Measurements from ENCODE around the gene FDX2. TPM values are rescaled to one million over a fixed set of nuclear protein-coding genes. Genes with fewer than 3 reads are reported as not detected.

Gene FDX2
- total RNA-seq, 2 experiments from 2014 or later: 8.1 to 14.3 TPM

DNA sequence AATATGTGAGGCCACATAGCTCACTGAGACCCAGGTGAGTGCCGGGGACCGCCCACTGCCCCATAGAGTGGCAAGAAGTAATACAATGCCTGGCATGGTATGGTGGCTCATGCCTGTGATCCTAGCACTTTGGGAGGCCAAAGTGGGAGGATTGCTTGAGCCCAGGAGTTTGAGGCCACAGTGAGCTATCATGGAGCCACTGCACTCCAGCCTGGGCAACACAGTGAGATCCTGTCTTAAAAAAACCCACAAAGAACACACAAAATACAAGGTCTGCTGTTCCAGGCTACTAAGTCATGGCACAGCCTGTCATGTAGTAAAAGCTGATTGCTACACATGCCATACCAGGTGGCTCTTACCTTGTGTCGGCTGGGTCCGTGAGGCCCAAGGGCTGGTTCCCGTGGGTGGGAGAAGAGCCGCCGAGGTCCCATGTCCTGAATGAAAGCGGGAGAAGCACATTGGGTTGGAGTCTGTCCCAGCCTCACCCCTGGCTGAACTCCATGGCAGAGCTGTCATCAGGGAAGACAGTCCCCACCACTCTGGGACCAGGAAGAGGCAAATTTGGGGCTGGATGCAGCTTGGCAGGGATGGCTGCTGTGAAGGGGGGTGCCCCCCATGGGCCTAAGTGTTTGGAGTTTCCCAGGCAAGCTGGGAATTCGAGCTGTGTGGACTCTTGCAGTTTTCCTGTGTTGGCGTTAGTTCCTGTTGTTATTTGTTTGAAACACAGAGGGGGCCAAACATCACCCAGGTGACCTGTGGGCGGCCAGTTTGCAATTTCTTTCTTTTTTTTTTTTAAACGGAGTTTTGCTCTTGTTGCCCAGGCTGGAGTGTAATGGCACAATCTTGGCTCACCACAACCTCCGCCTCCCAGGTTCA, 3.2 kb upstream of the FDX2 start:
- Mint-ChIP-seq H3K27me3 (no peaks in the 10 kb centered on the region), H3K4me1 (ENCODE audit: low read depth) (peaks cover 16% of the 10 kb centered on the region), H3K36me3 (ENCODE audit: low read depth) (peaks cover 38% of the 10 kb centered on the region), H3K9me3 (no peaks in the 10 kb centered on the region), H3K4me3 (no peak overlapping the region), H3K27ac (no peak overlapping the region)
- TF ChIP-seq, protein P1, sequence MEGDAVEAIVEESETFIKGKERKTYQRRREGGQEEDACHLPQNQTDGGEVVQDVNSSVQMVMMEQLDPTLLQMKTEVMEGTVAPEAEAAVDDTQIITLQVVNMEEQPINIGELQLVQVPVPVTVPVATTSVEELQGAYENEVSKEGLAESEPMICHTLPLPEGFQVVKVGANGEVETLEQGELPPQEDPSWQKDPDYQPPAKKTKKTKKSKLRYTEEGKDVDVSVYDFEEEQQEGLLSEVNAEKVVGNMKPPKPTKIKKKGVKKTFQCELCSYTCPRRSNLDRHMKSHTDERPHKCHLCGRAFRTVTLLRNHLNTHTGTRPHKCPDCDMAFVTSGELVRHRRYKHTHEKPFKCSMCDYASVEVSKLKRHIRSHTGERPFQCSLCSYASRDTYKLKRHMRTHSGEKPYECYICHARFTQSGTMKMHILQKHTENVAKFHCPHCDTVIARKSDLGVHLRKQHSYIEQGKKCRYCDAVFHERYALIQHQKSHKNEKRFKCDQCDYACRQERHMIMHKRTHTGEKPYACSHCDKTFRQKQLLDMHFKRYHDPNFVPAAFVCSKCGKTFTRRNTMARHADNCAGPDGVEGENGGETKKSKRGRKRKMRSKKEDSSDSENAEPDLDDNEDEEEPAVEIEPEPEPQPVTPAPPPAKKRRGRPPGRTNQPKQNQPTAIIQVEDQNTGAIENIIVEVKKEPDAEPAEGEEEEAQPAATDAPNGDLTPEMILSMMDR (IDR thresholded peaks at IDR 0.05): no peak
- ATAC-seq: no peak
- CTCF ChIA-PET: no interaction called here
- POLR2A ChIA-PET: interaction anchor here (0.7 to 5.8 kb wide), 5 partner anchors 8 to 27 kb away, joined by 3 to 25 read pairs (median 4); partner anchors contain the start of gene RAVER1
- intact Hi-C loops (cut with micrococcal nuclease): no loop called here
- no peak for DNase-seq

DNA sequence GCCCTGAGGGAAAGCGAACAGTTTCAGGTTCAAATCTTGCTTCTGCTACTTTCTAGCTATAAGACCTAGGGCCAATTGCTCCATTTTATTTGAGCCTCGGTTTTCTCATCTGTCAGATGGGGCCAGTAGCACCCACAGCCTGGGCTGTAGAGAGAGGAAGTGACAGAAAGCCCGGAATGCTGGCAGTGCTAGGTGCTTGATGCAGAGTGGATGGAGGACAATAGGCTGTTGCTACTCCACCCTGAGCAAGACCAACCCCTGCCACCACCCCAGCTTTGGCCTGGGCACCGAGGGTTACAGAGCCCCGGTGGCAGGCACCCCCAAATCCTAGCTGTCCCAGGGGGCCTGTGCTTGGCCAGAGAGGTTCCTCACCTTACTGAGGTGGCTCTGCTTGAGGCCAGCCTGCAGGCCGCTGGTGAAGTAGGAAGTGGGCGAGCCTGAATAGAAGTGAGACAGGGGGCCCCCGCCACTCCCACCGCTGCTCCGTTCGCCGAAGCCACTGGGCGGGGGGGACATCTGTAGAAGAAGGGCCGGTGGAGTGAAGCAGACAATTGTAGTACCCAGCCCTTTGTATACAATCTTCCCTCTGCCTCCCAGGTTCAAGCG, 2.1 kb upstream of the FDX2 start:
- Mint-ChIP-seq H3K27ac (no peak overlapping the region), H3K27me3 (no peaks in the 10 kb centered on the region), H3K9me3 (no peaks in the 10 kb centered on the region), H3K4me3 (no peak overlapping the region), H3K36me3 (ENCODE audit: low read depth) (peaks cover 34% of the 10 kb centered on the region), H3K4me1 (ENCODE audit: low read depth) (peaks cover 16% of the 10 kb centered on the region)
- CTCF ChIA-PET: no interaction called here
- TF ChIP-seq, protein P1 (IDR thresholded peaks at IDR 0.05): no peak
- POLR2A ChIA-PET: interaction anchor here (0.7 to 5.8 kb wide), 5 partner anchors 11 to 29 kb away, joined by 3 to 25 read pairs (median 6); partner anchors contain the start of gene RAVER1
- intact Hi-C loops (cut with micrococcal nuclease): no loop called here
- DNase-seq (no peak), ATAC-seq (no peak)

DNA sequence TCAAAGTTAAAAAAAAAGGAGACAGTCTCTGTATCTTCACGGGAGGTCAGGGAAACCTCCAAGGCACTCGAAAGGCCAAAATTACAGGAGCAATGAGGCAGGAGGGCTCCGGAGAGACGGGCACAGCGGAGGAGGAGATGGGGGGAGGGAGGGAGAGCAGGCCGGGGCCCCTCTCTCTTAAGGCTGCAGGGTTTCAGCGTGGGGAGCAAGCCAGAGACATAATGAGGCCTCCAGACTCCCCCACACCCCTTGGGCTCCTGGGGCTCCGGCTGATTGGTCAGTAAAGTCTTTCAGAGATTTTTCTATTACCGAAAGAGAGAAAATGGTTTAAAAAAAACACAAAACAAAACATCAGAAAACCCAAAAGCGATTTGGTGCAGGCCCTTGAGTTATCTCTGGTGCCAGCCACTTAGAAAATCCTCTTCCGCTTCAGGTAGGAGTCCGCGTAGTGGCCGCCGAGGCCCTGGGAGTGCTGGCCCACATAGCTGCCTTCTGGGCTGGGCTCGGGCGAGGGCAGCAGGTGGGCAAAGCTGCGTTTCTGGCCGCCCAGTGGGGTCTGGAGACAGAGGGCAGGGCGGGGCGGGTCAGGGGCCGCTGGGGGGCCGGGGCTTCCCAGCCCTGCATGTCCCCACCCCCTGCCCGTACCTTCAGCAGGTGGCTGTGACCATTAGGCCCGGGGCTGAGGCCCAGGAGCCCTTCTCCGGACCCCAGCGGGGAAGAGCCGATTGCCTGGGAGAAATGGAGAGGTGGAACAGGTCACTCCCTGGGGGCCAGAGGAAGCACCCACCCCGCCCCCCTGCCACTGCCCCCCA, 1.4 kb upstream of the FDX2 start:
- Mint-ChIP-seq H3K27ac (peak overlapping the region; percentile 49), H3K4me3 (no peak overlapping the region)
- ATAC-seq: no peak

DNA sequence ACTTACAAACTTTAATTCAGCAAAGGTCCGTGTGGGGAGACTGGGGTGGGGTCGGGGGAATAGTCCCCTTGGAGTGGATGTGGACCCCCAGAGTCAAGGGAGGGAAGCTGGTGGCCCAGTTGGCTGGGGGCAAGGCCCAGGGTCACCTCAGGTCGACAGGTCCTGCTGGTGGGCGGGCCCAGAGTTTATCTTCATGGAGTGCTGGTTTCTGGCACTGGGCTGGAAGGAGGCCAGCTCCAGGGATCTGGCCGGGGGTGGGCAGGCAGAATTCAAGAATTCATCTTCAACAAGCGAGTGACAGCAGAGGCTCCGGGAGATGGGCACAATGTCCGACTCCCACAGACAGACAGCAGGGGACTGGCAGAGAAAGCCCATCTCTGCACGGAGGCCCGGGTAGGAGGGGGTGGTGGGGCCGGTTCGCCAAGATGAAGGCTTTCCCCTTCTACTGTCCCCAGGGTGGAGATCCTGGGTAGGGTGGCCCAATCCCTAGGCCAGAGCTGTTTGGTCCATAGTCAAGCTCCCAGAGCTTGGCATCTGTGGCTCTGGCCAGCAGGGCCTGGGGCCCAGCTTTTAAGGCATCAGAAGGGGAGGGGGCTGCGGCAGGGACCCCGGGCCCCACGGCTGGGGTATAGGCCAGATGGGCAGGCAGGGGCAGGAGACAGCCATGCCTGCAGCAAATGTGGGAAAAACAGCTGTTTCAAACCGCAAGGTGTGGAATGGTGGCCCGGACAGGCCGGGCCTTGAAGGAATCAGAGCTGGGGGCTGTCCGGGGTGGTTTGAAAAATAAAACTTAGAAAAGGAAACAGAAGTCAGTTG, 622 bp upstream of the FDX2 start:
- intact Hi-C loops (cut with micrococcal nuclease): no loop called here
- Mint-ChIP-seq H3K36me3 (ENCODE audit: low read depth) (peaks cover 28% of the 10 kb centered on the region), H3K4me3 (peak overlapping the region; percentile 93), H3K27me3 (no peaks in the 10 kb centered on the region), H3K9me3 (no peaks in the 10 kb centered on the region), H3K27ac (peak overlapping the region; percentile 77), H3K4me1 (ENCODE audit: low read depth) (peaks cover 16% of the 10 kb centered on the region)
- TF ChIP-seq, protein P1 (IDR thresholded peaks at IDR 0.05): no peak
- POLR2A ChIA-PET: interaction anchor here (0.5 to 5.8 kb wide), 5 partner anchors 8 to 27 kb away, joined by 3 to 25 read pairs (median 8); partner anchors contain the start of genes ICAM5 and RAVER1
- CTCF ChIA-PET: no interaction called here
- ATAC-seq (peak; percentile 10), DNase-seq (no peak)

More for the DNA sequence above, 1.4 kb upstream of the FDX2 start:
- Mint-ChIP-seq H3K4me1 (ENCODE audit: low read depth) (peaks cover 16% of the 10 kb centered on the region), H3K36me3 (ENCODE audit: low read depth) (peaks cover 32% of the 10 kb centered on the region), H3K9me3 (no peaks in the 10 kb centered on the region), H3K27me3 (no peaks in the 10 kb centered on the region)
- TF ChIP-seq, protein P1 (IDR thresholded peaks at IDR 0.05): no peak
- ChIA-PET POLR2A (interaction anchor here (0.8 to 5.8 kb wide), 4 partner anchors 13 to 28 kb away, joined by 7 to 25 read pairs (median 9); partner anchors contain the start of genes ICAM5 and RAVER1), CTCF (no interaction called here)
- DNase-seq: no peak
- intact Hi-C loops (cut with micrococcal nuclease): no loop called here

Data from activated CD8-positive, alpha-beta T cell treated with anti-CD3 and anti-CD28 coated beads for 36 hours (primary cell).